22Rv1 (cell line): ENCODE results near the gene TUBA3E.
"Not testable (repeated sequence)": the region's sequence is repeated elsewhere in the genome, so short reads cannot be mapped to it uniquely, and the experiment has no call there.

Experiments used
- CTCF ChIP-seq: fragments of 450-650 bp; IDR thresholded peaks from 2 replicates; pipeline ENCODE4 v1.5.1; 2017; ENCODE audit warnings: mild to moderate bottlenecking
- ZFX ChIP-seq: fragments of 450-650 bp; IDR thresholded peaks from 2 replicates; pipeline ENCODE4 v1.6.1; 2017; ENCODE audit warnings: antibody characterized with exemption, borderline replicate concordance

- TF ChIP-seq CTCF, ZFX: not testable (repeated sequence)
These were observed 29.1 kb downstream of the TUBA3E start for GRCh38 chr2:130169163-130169562.
